ENCODE results near the gene PET100. TPM values are rescaled to one million over a fixed set of nuclear protein-coding genes. Genes with fewer than 3 reads are reported as not detected.

Gene PET100
- total RNA-seq, 2 donors from 2014 or later, result 12.0 to 23.1 TPM

DNA sequence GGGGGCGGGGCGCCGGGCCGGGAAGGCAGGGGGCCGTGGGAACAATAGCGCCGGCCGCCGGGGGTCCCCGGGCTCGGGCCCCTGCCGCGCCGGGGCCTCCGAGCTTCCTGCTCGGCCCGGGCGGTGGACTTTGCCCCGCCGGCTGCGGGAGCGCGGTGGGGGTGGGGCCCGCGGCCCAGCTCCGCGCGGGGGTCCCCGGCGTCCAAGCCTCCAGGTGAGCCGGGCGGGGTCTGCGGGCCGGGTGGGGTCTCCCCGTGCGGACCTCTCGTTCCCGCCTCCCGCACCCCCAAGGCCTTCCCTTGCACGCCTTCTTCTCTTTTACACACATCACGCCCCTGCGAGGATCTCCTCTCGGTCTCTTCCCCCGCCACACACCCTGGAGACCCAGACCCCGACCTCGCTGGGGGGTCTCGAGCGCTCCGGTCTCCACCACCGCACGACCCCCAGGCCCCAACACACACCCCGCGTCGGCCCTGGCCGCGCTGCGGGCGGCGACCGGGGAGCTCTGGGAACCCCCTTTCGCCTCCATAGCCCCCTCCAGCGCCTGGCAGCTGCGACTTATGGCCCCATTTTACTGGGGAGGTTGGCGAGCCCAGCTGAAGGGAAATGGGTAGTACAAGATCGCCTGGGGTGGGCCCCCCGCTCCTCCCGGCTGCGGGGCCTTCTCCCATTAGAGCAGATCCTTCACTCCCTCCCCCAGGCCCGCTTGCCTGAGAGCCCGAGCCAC lies 33.2 kb upstream of the PET100 start:
- no peak overlapping the region for H3K27ac ChIP-seq
- TF ChIP-seq, protein P1, sequence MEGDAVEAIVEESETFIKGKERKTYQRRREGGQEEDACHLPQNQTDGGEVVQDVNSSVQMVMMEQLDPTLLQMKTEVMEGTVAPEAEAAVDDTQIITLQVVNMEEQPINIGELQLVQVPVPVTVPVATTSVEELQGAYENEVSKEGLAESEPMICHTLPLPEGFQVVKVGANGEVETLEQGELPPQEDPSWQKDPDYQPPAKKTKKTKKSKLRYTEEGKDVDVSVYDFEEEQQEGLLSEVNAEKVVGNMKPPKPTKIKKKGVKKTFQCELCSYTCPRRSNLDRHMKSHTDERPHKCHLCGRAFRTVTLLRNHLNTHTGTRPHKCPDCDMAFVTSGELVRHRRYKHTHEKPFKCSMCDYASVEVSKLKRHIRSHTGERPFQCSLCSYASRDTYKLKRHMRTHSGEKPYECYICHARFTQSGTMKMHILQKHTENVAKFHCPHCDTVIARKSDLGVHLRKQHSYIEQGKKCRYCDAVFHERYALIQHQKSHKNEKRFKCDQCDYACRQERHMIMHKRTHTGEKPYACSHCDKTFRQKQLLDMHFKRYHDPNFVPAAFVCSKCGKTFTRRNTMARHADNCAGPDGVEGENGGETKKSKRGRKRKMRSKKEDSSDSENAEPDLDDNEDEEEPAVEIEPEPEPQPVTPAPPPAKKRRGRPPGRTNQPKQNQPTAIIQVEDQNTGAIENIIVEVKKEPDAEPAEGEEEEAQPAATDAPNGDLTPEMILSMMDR (IDR thresholded peaks at IDR 0.05), result no peak
- H3K4me3 ChIP-seq, result peak overlapping the region; percentile 19 to 43
- H3K4me1 ChIP-seq, result peaks cover 0 to 4% of the 10 kb centered on the region in 2 donors
- H3K27me3 ChIP-seq, result no peaks in the 10 kb centered on the region
- H3K9me3 ChIP-seq, result no peaks in the 10 kb centered on the region
- DNase-seq (ENCODE audit: low spot score), result no peak
- no peaks in the 10 kb centered on the region for H3K36me3 ChIP-seq

DNA sequence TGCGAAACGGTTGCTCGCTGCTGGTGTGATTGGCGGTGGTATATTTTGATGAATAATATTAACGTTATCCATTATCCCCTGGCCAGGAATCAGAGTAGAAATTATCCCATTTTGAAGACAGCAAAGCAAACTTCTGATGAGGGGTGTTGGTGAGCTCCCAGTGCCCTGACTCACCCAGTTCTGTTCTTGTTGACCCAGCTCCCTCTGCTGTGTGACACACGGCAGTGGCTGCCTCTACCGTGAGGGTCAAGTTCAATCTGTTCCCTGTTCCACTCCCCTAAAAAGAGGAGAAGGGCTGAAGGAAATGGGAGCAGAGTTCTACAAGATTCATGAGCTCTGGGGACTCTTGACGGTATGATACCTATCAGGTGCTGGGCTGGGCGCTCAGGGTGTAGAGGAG lies 31.9 kb upstream of the PET100 start:
- DNase-seq (ENCODE audit: low spot score), result no peak
- H3K36me3 ChIP-seq, result no peaks in the 10 kb centered on the region
- H3K4me3 ChIP-seq, result no peak overlapping the region
- H3K9me3 ChIP-seq, result no peaks in the 10 kb centered on the region
- H3K27me3 ChIP-seq, result no peaks in the 10 kb centered on the region
- TF ChIP-seq, protein P1 (IDR thresholded peaks at IDR 0.05), result no peak
- H3K27ac ChIP-seq, result no peak overlapping the region
- H3K4me1 ChIP-seq, result peaks cover 0 to 4% of the 10 kb centered on the region in 2 donors

DNA sequence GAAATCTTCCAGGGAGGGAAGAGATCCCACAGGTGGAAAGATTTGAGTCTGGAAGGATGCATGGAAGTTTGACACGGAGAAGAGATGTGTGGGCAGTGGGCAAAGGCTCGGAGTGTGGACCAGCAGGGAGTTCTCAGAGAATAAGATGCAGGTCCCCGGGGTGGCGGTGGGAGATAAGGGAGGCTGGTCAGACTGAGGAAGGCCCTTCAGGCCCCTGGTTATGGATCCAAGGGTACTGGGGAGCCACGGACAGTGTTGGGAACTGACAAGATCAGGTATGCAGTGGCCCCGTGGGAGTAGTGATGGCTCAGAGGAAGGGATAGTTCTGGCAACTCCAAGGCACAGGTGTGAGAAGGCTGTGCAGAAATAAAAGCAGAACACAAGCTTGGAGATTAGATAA lies 31.4 kb upstream of the PET100 start:
- Histone ChIP-seq H3K4me3 (no peak overlapping the region), H3K4me1 (peaks cover 0 to 4% of the 10 kb centered on the region in 2 donors), H3K27me3 (no peaks in the 10 kb centered on the region), H3K9me3 (no peaks in the 10 kb centered on the region), H3K27ac (no peak overlapping the region), H3K36me3 (no peaks in the 10 kb centered on the region)
- TF ChIP-seq, protein P1 (IDR thresholded peaks at IDR 0.05), result no peak
- no peak for DNase-seq (ENCODE audit: low spot score)

DNA sequence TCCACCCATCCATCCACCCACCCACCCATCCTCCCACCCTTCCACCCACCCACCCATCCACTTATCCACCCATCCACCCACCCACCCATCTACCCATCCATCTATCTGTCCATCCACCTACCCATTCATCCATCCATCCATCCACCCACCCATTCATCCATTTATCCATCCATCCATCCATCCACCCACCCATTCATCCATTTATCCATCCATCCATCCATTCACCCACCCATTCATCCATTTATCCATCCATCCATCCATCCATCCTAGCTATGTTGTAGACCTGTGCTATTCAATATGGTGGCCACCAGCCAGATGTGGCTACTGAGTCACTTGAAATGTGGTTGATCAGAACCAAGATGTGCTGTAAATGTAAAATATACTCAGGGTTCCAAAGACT lies 28.9 kb upstream of the PET100 start:
- Histone ChIP-seq H3K9me3 (no peaks in the 10 kb centered on the region), H3K36me3 (no peaks in the 10 kb centered on the region), H3K27me3 (no peaks in the 10 kb centered on the region), H3K27ac (no peak overlapping the region), H3K4me1 (peaks cover 0 to 4% of the 10 kb centered on the region in 2 donors), H3K4me3 (no peak overlapping the region)
- TF ChIP-seq, protein P1 (IDR thresholded peaks at IDR 0.05), result no peak
- DNase-seq (ENCODE audit: low spot score), result no peak

DNA sequence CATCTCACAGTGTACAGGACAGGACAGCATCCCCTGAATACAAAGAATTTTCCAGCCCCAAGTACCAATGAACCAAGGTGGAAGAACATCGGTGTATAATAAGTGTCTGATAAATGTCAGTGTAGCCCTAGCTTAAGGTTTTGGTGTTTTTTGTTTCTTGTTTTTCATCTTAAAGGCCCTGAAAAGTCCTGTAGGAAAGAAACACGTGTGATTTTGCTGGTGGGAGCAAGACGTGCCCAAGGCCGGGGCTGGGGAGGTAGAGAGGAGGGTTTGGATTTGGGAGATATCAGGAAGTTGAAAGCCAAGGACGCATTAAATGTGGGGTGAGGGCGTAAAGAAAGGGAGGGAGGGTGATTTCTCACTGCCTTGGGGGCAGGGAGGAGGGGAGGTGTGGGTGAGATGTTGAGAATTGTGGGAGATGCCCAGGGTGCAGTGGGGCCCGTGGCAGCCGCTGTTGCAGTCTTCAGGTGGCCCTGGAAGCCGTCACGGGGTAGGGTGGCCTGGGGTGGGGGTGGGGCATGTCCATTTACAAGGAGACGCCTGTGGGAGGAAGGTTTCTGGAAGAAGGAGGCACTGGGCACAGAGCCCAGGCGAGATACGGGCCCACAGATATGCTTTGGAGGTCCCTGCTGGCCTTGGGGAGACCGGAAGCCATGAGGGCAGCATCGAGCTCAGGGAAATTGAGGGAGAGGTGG lies 27.2 kb upstream of the PET100 start:
- Histone ChIP-seq H3K4me3 (no peak overlapping the region), H3K27ac (no peak overlapping the region), H3K27me3 (no peaks in the 10 kb centered on the region), H3K36me3 (no peaks in the 10 kb centered on the region), H3K4me1 (no peaks in the 10 kb centered on the region), H3K9me3 (no peaks in the 10 kb centered on the region)
- DNase-seq (ENCODE audit: low spot score), result no peak
- TF ChIP-seq, protein P1 (IDR thresholded peaks at IDR 0.05), result no peak
